DOHH2 (cell line): Measurements from ENCODE around the gene ZFPM1.

Source experiments
- H3F3A ChIP-seq: fragments of 200-600 bp; sonication (generic), shearing (Covaris generic); 2 replicates; pipeline ENCODE4 v1.6.0; 2016; ENCODE audit warnings: antibody characterized with exemption, mild to moderate bottlenecking; ENCODE audit not compliant: control insufficient read depth, insufficient read depth
- H3K27ac ChIP-seq: fragments of 200-600 bp; sonication (generic); 2 replicates; pipeline ENCODE4 v1.5.1; 2014; ENCODE audit warnings: low read depth, mild to moderate bottlenecking, low read length, moderate library complexity
- H3K27me3 ChIP-seq: fragments of 200-600 bp; sonication (generic); 2 replicates; pipeline ENCODE4 v1.6.1; 2014; ENCODE audit warnings: mild to moderate bottlenecking, low read length, mixed read lengths; ENCODE audit not compliant: control insufficient read depth
- H3K36me3 ChIP-seq: fragments of 200-600 bp; sonication (generic); 2 replicates; pipeline ENCODE4 v1.6.1; 2014; ENCODE audit warnings: mild to moderate bottlenecking, low read length, moderate library complexity, mixed read lengths; ENCODE audit not compliant: control insufficient read depth
- H3K4me1 ChIP-seq: fragments of 200-600 bp; sonication (generic); 2 replicates; pipeline ENCODE4 v1.6.1; 2014; ENCODE audit warnings: mild to moderate bottlenecking, low read length, mixed read lengths; ENCODE audit not compliant: control insufficient read depth
- H3K4me2 ChIP-seq: fragments of 200-600 bp; sonication (generic); 2 replicates; pipeline ENCODE4 v1.6.0; 2014; ENCODE audit warnings: mild to moderate bottlenecking, low read length, moderate library complexity
- H3K4me3 ChIP-seq: fragments of 200-600 bp; sonication (generic); 2 replicates; pipeline ENCODE4 v1.5.1; 2014; ENCODE audit warnings: mild to moderate bottlenecking, low read length, mixed read lengths
- H3K79me2 ChIP-seq: fragments of 200-600 bp; sonication (generic); 2 replicates; pipeline ENCODE4 v1.6.1; 2014; ENCODE audit warnings: mild to moderate bottlenecking, low read length, mixed read lengths; ENCODE audit not compliant: control insufficient read depth
- H3K9me2 ChIP-seq: fragments of 200-600 bp; sonication (generic); replicated peaks from 2 replicates; pipeline ENCODE4 v1.6.1; 2014; ENCODE audit warnings: mild to moderate bottlenecking, low read length, mixed read lengths; ENCODE audit not compliant: control insufficient read depth
- H3K9me3 ChIP-seq: fragments of 200-600 bp; sonication (generic); 2 replicates; pipeline ENCODE4 v1.6.1; 2014; ENCODE audit warnings: antibody characterized with exemption, low read length, mixed read lengths; ENCODE audit not compliant: control insufficient read depth, insufficient read depth
- H4K20me1 ChIP-seq: fragments of 200-600 bp; sonication (generic); 2 replicates; pipeline ENCODE4 v1.6.0; 2014; ENCODE audit warnings: low read depth, mild to moderate bottlenecking, antibody characterized with exemption, low read length, moderate library complexity; ENCODE audit not compliant: control insufficient read depth, insufficient read depth
- EZH2phosphoT487 ChIP-seq: fragments of 200-600 bp; sonication (generic); IDR thresholded peaks from 2 replicates; pipeline ENCODE4 v1.6.1; 2017; ENCODE audit warnings: borderline replicate concordance, mild to moderate bottlenecking, antibody characterized with exemption, low read length, moderate library complexity, mixed read lengths
- TF ChIP-seq, protein P1 (sequence below): fragments of 200-600 bp; sonication (generic); IDR thresholded peaks from one replicate; pipeline ENCODE4 v1.5.1; 2014; ENCODE audit warnings: antibody characterized with exemption, mild to moderate bottlenecking, low read depth, low read length; ENCODE audit not compliant: poor library complexity, severe bottlenecking

Gene ZFPM1

DNA sequence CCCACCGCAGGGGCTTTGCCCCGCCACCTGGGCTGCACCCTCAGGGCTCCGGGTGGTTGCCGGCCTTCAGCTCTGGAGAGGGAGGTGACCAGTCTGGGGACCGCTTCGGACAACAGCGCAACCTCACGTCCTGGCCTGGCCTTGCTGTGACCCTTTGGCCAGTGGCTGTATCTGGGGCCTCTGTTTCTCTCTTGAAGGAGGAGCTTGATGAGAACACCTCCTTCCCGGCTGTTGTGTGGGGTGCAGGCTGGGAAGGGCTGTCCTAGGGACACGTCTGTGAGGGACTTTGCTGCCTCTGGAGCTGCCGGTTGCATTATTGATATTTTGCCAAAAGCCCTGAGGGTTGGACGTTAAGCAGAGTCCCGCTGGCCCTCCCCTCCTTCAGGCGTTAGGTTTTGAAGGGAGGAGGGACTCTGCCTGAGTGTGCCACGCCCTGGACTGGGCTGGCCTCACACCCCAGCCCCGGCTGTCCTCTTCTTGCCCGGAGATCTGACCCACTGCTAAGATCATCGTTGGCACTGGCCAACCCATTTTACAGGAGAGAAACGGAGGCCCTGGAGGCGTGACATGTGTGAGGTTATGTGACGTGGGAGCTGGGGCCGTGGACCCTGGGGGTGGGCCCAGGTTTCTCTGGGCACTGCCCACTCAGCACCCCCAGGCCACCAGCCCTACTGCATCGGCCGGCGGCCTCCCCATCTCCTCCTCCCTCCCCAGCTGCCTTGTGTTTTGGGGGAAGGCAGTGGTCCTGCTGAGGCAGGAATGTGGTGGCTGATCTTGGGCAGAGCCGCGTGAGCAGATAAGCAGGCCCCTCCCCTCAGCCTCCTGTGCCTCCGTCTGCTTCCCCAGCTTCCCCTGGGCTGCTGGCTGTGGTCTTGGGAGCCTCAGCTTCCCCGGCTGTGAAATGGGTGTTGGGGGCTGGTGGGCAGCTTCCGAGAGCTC, 8.5 kb downstream of the ZFPM1 start:
- H3K4me2 ChIP-seq: no peak overlapping the region
- no peak overlapping the region for H3K27ac ChIP-seq
- no peaks in the 10 kb centered on the region for H3K9me3 ChIP-seq
- no peaks in the 10 kb centered on the region for H3K36me3 ChIP-seq
- no peaks in the 10 kb centered on the region for H3K79me2 ChIP-seq
- TF ChIP-seq EZH2phosphoT487: no peak
- TF ChIP-seq, protein P1, sequence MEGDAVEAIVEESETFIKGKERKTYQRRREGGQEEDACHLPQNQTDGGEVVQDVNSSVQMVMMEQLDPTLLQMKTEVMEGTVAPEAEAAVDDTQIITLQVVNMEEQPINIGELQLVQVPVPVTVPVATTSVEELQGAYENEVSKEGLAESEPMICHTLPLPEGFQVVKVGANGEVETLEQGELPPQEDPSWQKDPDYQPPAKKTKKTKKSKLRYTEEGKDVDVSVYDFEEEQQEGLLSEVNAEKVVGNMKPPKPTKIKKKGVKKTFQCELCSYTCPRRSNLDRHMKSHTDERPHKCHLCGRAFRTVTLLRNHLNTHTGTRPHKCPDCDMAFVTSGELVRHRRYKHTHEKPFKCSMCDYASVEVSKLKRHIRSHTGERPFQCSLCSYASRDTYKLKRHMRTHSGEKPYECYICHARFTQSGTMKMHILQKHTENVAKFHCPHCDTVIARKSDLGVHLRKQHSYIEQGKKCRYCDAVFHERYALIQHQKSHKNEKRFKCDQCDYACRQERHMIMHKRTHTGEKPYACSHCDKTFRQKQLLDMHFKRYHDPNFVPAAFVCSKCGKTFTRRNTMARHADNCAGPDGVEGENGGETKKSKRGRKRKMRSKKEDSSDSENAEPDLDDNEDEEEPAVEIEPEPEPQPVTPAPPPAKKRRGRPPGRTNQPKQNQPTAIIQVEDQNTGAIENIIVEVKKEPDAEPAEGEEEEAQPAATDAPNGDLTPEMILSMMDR: no peak
- peaks cover 5% of the 10 kb centered on the region; the same call in 1 of the 2 replicates for H3K4me1 ChIP-seq
- H3K27me3 ChIP-seq: peaks cover 7% of the 10 kb centered on the region
- no peak overlapping the region for H3K4me3 ChIP-seq
- H4K20me1 ChIP-seq: no peaks in the 10 kb centered on the region
- H3K9me2 ChIP-seq: no peaks in the 10 kb centered on the region
- no peaks in the 10 kb centered on the region for H3F3A ChIP-seq

DNA sequence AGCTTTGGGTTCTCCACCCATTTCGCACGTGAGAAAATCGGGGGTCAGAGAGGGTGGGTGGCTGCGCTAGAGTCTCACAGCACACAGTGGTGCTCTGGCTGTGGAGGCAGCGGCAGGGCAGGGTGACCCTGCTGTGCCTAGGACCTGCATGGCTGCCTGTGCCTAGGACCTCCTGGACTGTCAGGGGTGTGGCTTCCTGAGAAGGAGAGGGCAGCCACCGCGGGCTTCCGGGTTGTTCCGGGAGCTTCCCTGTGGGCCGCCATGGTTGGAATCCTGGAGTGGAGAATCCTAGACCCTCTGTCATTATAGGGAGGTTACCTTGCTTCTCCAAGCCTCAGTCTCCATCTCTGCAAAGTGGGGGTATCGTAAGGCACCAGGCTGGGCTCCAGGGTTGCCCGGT, 9.3 kb downstream of the ZFPM1 start:
- H3K27me3 ChIP-seq: no peaks in the 10 kb centered on the region; the same call in 1 of the 2 replicates
- H3F3A ChIP-seq: no peaks in the 10 kb centered on the region
- H4K20me1 ChIP-seq: no peaks in the 10 kb centered on the region
- H3K27ac ChIP-seq: no peak overlapping the region
- H3K4me1 ChIP-seq: no peaks in the 10 kb centered on the region; the same call in 1 of the 2 replicates
- H3K9me3 ChIP-seq: no peaks in the 10 kb centered on the region
- H3K4me2 ChIP-seq: no peak overlapping the region
- no peak overlapping the region for H3K4me3 ChIP-seq
- H3K36me3 ChIP-seq: no peaks in the 10 kb centered on the region
- no peak for TF ChIP-seq EZH2phosphoT487
- TF ChIP-seq, protein P1: no peak
- H3K9me2 ChIP-seq: no peaks in the 10 kb centered on the region
- no peaks in the 10 kb centered on the region for H3K79me2 ChIP-seq

DNA sequence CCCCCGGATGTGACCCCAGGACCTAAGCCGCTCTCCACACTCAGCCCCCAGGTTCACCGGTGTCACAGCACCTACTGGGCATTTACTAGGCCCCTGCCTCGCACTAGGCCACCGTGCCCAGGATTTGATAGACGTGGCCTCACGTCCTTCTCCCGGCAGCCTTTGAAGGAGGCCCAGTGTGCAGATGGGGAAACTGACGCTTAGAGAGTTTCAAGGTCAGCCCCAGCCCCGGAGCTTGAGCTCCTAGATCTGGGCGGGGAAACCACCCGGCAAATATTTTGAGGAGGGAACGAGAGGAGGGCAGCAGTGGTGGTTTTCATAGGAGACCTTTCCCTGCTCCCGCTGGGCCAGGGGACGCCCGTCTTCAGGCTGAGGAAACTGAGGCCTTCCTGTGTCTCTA, 10.3 kb downstream of the ZFPM1 start:
- Histone ChIP-seq H3K4me2 (no peak overlapping the region), H3K4me1 (no peaks in the 10 kb centered on the region; the same call in 1 of the 2 replicates), H3K27ac (no peak overlapping the region), H3K27me3 (no peaks in the 10 kb centered on the region; the same call in 1 of the 2 replicates), H4K20me1 (no peaks in the 10 kb centered on the region), H3F3A (no peaks in the 10 kb centered on the region), H3K9me3 (no peaks in the 10 kb centered on the region), H3K4me3 (no peak overlapping the region), H3K79me2 (no peaks in the 10 kb centered on the region), H3K36me3 (no peaks in the 10 kb centered on the region), H3K9me2 (no peaks in the 10 kb centered on the region)
- TF ChIP-seq, protein P1: no peak
